Measurements from ENCODE around the gene KIF27.
A peak's percentile ranks its signal among the peaks of the same experiment; 100 is the strongest.
"Not testable (repeated sequence)": the region's sequence is repeated elsewhere in the genome, so short reads cannot be mapped to it uniquely, and the experiment has no call there.

The KIF27 gene

DNA sequence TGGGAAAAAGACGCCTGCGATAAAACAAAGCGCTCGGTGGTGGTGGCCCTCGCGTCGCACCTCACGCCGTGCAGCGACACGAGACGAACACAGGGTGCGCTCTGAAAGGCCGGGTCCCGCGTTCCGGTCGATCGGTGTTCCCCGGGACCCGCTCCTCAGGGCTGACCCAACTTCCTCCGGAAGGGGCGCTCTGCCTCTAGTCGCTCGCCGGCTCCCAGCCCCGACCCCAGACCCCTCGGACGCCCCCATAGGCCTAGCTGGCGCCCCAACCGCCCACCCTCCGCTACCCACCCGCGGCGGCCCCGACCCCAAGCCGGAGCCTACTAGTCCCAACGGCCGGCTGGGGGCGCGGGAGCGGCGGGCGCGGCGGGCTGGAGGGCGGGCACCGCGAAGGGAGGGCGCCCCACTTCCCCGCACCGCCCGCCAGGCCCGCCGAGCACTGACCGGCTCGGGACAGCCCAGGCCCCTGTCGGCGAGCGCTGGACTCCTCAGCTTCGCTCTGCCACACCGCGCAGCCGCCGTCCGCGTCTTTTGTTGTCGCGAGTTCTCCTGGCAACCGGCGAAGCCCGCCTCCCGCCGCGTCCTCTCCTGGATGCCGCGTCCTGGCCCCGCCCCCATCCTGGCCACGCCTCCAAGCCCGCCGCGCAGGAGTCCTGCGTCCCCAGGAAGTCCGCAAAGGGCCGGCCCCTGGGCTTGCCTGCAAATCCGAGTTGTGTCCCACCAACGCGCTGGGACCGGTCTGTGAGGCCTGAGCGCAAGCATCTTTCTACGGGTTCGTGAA, at the start of gene KIF27:
KIF27 (minus strand) TSS at position 506 of the 781 bp plus-strand sequence. CDS start 5,841 bp downstream, outside the sequence.
- peak; percentile 96 for DNase-seq

DNA sequence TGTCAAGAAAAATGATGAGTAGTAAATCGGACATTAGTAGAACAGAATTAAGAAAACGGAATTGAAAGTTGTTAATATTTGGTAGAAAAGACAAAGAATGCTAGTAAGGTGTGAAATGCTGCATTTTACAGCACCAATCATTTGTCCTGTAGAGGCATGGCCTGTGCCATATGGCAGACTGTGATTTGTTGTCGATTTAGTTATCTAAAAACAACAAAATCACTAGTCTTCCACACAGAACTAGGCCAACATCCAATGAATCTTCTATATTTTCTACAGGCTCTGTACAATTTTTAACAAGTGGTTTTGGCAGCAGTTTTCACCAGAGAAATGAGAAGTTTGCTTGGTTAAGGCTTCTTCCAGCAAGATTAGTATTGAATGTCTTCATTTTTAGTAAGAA, 48.4 kb upstream of the KIF27 start:
- DNase-seq, result no peak

DNA sequence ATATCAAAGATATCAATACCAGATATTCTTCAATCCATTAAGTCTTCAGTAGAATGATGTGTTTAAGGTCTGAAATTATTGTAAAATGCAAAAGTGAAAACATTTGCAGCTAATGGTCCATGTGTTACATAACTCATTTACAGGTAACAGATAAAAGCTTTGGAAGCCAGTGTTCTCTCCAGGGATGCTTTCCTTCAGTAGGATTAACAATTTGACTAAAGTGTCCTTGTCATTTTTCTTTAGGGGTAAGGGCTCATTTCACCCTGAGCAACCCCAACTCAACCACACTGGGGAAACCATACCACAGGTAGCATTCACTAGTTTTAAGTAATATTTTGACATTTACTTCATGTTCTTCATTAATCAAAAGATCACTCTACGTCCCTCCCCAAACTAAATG, 45.8 kb upstream of the KIF27 start:
- no peak for DNase-seq

DNA sequence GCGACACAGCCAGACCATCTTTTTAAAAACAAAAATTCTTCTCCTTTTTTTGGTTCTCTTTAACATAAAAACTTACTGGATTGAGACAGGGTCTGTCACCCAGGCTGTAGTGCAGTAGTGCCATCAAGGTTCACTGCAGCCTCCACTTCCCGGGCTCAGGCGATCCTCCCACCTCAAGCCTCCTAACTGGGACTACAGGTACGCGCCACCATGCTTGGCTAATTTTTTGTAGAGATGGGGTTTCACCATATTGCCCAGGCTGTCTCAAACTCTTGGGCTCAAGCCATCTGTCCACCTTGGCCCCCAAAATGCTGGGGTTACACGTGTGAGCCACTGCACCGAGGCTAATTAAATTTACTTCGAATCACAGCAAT, 45.0 kb upstream of the KIF27 start:
- no peak for DNase-seq

DNA sequence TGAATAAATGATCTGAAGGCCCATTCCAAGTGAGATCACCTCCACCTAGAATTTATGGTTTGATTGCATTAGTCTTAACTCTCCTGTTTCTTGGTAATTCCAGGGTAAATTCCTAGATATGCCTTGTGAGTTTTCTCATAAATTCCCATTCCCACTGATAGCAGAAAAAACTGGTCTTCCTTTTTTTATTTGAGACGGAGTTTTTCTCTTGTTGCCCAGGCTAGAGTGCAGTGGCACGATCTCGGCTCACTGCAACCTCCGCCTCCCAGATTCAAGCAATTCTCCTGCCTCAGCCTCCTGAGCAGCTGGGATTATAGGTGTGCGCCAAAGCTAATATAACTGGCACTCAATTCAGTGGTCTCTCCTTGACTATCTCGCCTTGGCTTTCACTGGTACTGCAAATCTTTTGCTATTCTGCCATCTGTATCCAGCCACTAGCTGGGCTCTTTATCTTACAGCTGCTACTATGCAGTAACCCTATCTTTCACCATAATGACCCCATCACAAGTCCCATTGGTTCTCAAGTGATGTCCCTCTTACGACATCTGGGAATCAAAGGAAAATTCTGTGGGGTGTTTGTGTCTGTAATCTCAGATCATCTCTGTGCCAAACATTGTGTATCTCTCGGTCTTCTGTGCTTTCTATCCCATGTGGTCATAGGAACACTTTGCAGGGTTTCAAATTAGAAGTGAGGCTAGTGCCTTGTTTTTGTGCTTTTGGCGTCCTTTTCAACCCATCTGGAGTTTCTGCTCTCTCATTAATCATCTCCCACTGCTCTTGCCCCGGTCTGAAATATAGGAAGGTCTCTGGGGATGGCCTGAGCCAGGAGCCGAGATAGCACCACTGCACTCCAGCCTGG, 44.3 kb upstream of the KIF27 start:
- DNase-seq, result no peak

DNA sequence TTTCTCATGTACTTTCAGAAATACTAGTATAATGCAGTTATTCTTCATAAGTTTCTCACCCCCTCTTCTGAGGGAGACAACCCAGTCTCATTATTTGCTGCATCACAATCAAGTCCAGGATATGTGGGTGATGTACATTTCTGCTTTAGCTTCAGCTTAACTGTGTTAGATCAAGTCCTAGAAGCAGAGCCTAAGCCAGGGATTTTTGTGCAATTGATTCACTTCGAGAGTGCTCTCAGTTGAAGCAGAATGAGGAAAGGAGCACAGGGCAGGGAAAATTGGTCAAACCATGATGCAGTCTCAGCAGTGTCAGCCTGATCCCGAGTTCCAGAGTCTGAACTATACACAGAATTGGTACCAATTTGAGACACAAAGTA, 43.7 kb upstream of the KIF27 start:
- DNase-seq, result no peak

DNA sequence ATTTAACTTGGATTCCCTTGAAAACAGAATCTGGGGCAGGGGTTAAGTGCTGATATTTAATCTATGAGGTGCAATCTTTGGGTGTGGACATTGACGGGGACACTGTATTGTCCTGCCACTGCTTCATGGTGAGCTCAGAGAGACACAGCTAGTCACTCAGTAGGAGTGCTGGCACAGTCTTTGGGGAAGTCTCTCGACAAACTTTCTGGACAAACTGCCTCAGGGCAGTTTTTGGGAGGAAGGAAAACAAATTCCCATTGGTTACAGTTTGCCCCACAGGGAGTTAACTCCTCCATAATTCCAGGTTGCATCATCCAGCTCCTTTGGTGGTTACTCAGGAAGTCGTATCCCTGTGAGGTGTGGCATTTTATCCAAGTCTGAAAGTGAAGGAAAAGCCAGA, 40.9 kb upstream of the KIF27 start:
- DNase-seq, result no peak

DNA sequence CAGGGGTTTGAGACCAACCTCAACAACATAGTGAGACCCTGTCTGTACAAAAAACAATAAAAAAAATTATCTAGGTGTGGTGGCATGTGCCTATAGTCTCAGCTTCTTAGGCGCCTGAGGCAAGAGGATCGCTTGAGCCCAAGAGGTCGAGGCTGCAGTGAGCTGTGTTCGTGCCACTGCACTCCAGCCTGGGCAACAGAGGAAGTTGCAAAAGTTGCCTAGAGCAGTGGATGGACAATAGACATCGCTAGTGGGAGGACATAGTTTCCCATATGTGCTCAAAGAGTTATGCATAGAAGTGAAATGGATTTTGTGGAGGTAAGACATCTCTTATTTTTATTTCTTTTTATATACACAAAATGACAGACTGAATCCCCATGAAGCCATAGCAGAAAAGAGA, 39.8 kb upstream of the KIF27 start:
- DNase-seq, result no peak

DNA sequence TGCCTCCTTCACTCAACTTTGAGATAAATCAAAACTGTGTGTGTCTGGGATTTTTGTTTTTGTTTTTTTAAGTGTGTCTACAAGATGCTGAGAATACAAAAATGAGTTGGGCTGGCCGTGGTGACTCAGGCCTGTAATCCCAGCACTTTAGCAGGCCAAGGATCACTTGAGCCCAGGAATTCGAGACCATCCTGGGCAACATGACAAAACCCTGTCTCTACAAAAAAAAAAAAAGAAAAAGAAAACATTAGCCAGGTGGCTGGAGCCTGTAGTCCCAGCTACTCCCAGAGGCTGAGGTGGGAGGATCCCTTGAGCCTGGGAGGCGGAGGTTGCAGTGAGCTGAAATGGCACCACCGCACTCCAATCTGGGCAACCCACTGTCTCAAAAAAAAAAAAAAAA, 37.8 kb upstream of the KIF27 start:
- no peak for DNase-seq

DNA sequence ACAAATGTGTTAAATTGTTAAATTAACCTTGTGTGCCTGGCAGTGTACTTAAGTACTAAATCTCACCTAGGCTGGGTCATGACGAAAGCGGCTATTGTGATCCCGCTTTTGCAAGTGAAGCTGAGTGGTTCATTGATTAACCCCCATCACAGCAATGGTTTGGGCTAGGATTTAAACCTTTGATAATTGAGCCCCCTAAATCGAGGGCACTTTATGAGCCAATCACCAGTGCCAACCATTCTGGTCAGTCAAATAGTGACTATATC, 35.9 kb upstream of the KIF27 start:
- DNase-seq, result no peak

- peak; percentile 75 for DNase-seq
Measured at GRCh38 chr9:83956436-83957247, 35.4 kb upstream of the KIF27 start.

DNA sequence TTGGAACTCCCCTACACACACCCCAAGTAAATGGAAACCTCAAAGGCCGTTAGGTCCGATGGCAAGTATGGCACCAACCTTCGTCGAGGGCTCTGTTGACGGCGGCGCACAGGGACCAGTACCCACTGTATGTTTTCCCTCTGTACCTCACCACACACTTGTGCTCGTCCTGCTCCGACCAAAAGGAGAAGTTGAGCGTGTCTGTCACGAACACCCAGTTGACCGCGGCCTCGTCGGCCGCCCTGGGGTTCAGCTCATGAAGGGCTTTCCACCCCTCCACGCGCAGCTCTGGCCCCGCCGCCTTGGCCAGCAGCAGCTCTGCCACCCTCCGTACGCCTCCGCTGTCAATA, 34.8 kb upstream of the KIF27 start:
- DNase-seq, result no peak

GRCh38 chr9:83948096-83948495, 26.9 kb upstream of the KIF27 start:
- DNase-seq, result not testable (repeated sequence)

DNA sequence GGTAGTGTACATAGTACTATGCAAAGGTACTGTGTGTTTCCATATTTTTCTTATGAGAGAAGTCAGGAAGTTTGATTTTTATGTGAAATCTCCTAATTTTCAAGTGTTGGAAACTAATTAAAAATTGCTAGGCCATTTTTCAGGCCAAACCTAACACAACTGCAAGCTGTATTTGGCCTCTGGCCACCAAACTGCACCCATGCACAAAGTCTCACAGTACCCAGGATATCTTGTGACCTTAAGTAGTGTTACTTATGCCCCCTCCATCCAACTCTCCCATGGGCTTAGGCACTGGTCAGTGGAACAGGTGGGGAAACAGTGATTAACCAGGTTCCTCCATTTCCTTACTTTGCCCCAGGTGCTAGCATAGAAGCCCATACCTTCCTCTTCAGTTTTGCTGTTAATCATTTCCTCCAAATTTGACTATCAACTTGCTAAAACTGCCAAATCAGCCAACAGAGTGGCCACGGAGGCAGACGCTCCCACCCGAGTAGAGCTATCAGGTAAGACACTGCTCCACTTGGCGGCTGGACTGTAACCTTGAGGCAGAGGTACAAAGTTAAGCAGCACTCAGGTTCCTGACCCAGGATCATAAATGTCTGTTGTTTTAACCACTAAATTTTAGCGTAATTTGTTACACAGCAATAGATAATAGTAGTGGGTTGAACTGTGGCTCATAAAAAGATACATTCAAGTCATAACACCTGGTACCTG, 19.5 kb upstream of the KIF27 start:
- DNase-seq, result no peak

- DNase-seq, result peak; percentile 45
Measured at GRCh38 chr9:83937861-83938455, 16.7 kb upstream of the KIF27 start.

GRCh38 chr9:83936523-83936922, 15.3 kb upstream of the KIF27 start:
- no peak for DNase-seq

- no peak for DNase-seq
Measured at GRCh38 chr9:83935276-83935935, 14.2 kb upstream of the KIF27 start.

GRCh38 chr9:83934569-83935275, 13.5 kb upstream of the KIF27 start:
- DNase-seq, result no peak

DNA sequence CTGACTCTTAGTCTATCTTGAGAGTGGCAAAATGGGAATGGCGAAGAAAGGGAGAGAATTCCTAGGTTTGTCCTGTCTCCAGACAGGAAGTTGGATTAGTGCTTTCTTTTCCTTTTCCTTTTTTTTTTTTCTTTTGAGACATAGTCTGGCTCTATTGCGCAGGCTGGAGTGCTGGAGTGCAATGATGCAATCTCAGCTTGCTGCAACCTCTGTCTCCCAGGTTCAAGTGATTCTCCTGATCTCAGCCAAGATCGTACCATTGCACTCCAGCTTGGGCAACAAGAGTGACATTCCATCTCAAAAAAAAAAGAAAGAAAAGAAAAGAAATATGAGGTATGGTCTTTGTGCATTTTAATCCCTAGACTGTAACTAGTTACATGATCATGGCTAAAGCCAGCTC, 12.6 kb upstream of the KIF27 start:
- DNase-seq, result no peak

DNA sequence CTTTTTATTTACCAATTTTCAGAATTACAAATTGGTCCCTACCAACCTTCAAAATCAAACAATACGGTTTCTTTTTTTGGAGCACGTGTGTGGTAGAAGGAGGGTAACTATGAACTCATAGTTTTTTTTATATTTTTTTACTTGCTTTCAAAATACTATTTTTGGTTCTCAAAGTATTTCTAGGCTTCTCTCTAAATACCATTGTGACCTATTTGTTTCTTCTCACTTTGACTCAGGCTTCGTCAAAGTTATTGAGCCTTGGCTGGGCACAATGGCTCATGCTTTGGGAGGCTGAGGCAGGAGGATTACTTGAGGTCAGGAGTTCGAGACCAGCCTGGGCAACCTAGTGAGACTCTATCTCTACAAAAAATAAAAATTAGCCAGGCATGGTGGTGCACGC, 11.6 kb upstream of the KIF27 start:
- no peak for DNase-seq

- DNase-seq, result no peak
Measured at GRCh38 chr9:83932011-83932410, 10.8 kb upstream of the KIF27 start.

- no peak for DNase-seq
Measured at GRCh38 chr9:83930881-83931280, 9.6 kb upstream of the KIF27 start.
